Raji (cell line): Measurements from ENCODE around the gene DRP2.

Source experiments
- POLR2A ChIP-seq: IDR thresholded peaks from 2 replicates; pipeline ENCODE4 v1.6.1; 2011; ENCODE audit warnings: low read depth, low read length, control low read depth; ENCODE audit not compliant: insufficient read depth

DRP2 gene

GRCh38 chrX:101220662-101221260, 1.2 kb downstream of the DRP2 start:
- TF ChIP-seq POLR2A: no peak

DNA sequence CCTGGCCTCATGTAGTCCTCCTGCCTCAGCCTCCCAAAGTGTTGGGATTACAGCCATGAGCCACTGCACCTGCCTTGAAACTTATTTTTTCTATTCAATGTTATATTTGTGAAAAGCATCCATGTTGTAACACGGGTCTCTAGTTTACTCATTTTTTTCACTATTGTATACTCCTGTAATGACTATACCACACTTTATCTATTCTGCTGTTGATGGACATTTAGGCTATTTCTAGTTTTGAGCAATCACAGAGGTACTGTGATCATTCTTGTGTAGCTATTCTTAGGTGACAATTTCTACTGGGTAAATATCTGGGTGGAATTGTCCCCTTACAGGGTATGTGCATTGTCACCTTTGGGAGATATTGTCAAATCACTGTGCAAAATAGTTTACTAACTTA, 3.6 kb downstream of the DRP2 start:
- no peak for TF ChIP-seq POLR2A

DNA sequence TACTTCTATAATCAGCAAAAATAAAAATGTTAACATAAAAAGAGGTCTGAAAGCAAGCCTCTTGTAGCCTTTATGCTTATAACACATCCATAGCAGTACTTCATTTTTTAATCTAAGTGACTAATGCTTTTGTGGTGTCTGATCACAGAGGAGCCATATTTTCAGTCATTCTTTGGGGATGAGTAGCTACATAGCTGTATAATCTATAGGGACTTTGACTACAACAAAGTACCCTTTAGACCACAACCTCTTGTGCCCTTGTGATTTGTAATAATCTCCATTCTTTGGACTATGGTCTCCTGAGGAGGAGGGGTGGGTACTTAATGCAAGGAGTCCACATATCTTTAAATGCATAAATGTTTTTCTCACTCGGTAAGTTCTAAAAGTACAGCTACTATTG, 9.6 kb downstream of the DRP2 start:
- no peak for TF ChIP-seq POLR2A

DNA sequence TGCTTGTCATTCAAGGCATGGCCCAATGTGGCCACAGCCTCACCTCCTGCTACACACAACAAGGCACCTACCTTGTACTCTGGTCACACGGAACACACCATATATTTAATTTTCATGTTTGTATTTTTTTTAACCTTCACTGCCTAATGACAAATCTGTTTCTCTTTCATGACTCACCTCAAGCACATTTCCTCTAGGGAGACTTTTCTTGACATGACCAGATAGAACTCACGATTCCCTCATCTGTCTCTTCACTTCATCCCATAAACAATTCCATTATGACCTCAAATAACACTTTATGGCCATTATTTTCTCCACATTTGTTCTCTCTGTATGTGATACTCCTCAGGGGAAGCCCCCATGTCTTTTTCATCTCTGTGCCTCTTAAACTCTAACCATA, 11.1 kb downstream of the DRP2 start:
- no peak for TF ChIP-seq POLR2A

- no peak for TF ChIP-seq POLR2A
Observed at GRCh38 chrX:101231080-101231479, 11.5 kb downstream of the DRP2 start.

DNA sequence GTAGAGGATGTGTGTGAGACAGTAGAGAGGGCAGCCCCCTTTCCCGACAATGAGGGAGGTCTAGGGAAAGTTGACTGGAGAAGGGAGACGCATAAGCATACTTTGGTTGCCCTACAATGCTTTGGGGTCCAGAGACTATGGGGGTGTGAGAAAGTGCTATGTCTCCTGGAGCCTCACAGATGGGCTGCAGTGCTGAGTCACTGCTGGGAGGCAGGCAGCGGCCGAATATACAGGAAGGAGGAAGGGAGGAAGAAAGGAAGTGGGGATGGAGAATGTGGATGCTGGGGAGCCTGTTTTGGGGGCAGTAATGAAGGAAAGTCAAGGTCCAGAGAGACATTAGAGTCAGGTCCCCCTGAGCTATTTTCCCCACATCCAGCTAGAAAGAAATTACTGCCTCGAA, 12.7 kb downstream of the DRP2 start:
- TF ChIP-seq POLR2A: no peak

- TF ChIP-seq POLR2A: no peak
Observed at GRCh38 chrX:101237041-101237440, 17.5 kb downstream of the DRP2 start.

GRCh38 chrX:101241531-101241930, 21.9 kb downstream of the DRP2 start:
- no peak for TF ChIP-seq POLR2A

DNA sequence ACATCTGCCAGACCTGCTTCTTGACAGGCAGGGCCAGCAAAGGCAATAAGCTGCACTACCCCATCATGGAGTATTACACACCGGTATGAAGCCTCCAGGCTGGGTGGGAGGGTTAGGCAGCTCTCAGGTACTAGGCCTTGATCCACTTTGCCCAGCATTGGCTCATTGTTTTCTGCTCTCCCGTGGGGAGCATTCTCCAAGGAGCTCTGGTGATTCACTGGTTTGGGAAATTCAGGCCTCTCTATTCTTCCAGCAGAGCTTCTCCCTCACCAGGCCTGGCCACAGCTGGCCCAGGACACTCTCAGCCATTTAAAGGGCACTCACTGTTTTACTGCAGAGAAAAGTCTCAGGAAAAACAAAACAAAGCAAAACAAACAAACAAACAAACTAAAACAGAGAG, 33.0 kb downstream of the DRP2 start:
- TF ChIP-seq POLR2A: no peak

DNA sequence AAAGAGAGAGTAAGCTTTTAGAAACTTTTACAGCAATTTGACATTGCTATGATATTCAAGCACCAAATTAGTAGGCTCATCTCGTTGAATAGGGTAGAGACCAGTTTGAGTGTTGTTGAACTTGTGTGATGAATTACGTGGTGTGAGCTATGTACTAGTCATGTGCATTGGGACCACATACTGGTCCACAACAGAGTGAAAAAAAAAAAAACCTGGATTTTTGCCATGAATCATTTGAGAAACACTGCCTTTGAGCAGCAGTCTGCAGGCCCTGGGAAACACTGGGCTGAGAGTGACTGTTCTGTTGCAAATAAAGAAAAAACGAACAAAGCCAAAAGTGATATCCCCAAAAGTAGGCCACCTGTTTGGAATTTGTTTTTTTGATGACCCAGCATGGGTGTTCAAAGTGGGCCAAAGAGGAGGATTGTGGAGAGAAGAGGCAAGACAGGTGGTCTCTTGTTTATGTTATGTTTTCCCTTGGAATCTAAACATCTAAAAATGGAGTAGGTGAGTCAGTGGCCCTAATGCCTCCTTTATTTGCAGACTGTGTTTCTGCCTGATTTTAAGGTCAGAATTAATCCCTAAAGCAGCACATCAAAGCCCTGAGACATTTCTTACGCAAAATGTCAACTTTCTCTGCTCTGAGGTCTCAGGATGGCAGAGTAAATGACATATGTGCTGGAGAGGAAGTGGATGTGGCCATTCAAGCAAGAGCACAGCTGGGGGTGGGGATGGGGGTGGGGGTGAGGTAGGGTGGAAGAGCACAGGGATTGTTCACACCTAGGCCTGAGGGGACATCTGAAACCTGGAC, 38.1 kb downstream of the DRP2 start:
- TF ChIP-seq POLR2A: no peak

- no peak for TF ChIP-seq POLR2A
Observed at GRCh38 chrX:101258259-101258581, 38.6 kb downstream of the DRP2 start.

- TF ChIP-seq POLR2A: no peak
Observed at GRCh38 chrX:101260435-101260834, 40.8 kb downstream of the DRP2 start.

DNA sequence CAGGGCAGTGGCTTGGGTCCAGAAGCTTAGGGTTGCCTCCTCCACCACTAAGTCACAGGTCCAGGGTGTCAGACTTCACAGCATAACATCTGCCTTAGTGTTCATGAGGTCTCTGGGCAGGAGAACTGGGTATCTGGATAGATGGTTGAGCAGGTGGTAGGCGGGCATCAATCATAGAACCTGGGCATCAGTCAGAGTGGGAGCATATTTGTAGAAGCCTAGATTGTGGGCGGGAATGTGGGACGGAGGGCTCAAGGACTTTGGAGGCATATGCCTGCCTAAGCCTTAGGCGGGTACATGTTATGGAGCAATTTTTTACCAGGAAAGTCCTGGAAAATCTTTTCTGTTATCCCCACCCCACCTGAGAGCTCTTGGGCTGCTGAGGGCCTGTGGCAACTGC, 43.0 kb downstream of the DRP2 start:
- no peak for TF ChIP-seq POLR2A

- no peak for TF ChIP-seq POLR2A
Observed at GRCh38 chrX:101263766-101264165, 44.2 kb downstream of the DRP2 start.

DNA sequence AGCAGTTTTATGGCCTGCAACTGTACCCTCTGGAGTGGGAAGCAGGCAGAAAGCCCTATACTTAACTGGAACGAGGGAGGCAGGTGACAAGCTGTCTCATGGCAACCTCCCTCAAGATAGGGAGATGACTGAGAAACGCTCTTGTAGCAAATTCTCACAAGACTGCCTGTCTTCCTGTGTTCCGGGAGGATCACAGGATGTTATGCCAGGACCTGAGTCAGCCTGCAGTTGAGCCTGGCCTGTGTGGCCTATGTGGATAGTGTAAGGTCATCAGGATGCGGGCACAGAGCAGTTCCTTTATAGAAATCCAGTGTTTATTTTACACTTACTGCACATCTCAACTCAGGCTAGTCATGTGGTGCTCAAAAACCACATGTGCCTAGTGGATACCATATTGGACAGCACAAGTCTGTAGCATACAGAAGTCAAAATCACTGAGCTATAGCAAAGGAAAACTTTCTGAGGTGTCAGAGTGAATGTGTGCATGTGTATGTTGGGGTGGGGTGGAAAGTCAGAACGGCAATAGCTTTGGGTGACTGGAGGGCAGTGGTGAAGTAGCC, 46.4 kb downstream of the DRP2 start:
- TF ChIP-seq POLR2A: no peak

DNA sequence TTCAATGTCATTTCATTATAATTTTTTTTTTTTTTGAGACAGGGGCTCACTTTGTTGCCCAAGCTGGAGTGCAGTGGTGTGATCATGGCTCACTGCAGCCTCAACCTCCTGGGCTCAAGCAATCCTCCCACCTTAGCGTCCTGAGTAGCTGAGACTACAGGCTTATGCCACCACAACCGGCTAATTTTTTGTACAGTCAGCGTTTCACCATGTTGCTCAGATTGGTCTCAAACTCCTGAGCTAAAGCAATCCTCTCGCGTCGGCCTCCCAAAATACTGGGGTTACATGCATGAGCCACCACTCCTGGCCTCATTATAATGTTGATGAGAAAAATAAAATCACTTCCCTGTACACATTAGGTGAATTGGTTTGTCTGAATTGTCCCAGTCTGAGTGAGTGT, 54.6 kb downstream of the DRP2 start:
- TF ChIP-seq POLR2A: no peak
